Sigmoid colon (tissue), 4 donors: ENCODE results near the gene DTX1.

Source experiments
- POLR2A ChIP-seq, 2 donors: fragments of 450-650 bp; IDR thresholded peaks; one replicate each; pipeline ENCODE4 v1.6.1; 2016; ENCODE audit warnings: antibody characterized with exemption in 2 of 2, mild to moderate bottlenecking in 2 of 2, moderate library complexity in 2 of 2
- POLR2AphosphoS5 ChIP-seq, 4 donors: sonication (generic); formaldehyde crosslinking; IDR thresholded peaks; one replicate each; pipeline ENCODE4 v1.6.1; 2017; ENCODE audit warnings: antibody characterized with exemption in 4 of 4
- TF ChIP-seq, protein P1 (sequence below), 4 experiments: fragments of 450-650 bp in 3 of 4; fragments of 200-600 bp in 1 of 4; IDR thresholded peaks; one replicate each; pipeline ENCODE4 v1.5.1; 2016 to 2019; ENCODE audit warnings: antibody characterized with exemption in 4 of 4, mild to moderate bottlenecking in 3 of 4, moderate library complexity in 2 of 4

- no peak for TF ChIP-seq POLR2A (IDR thresholded peaks at IDR 0.05)
- TF ChIP-seq, protein P1, sequence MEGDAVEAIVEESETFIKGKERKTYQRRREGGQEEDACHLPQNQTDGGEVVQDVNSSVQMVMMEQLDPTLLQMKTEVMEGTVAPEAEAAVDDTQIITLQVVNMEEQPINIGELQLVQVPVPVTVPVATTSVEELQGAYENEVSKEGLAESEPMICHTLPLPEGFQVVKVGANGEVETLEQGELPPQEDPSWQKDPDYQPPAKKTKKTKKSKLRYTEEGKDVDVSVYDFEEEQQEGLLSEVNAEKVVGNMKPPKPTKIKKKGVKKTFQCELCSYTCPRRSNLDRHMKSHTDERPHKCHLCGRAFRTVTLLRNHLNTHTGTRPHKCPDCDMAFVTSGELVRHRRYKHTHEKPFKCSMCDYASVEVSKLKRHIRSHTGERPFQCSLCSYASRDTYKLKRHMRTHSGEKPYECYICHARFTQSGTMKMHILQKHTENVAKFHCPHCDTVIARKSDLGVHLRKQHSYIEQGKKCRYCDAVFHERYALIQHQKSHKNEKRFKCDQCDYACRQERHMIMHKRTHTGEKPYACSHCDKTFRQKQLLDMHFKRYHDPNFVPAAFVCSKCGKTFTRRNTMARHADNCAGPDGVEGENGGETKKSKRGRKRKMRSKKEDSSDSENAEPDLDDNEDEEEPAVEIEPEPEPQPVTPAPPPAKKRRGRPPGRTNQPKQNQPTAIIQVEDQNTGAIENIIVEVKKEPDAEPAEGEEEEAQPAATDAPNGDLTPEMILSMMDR (IDR thresholded peaks at IDR 0.05), result no peak
- TF ChIP-seq POLR2AphosphoS5 (IDR thresholded peaks at IDR 0.05), result no peak
Observed at GRCh38 chr12:113144806-113145205, 88.3 kb downstream of the DTX1 start.
